ENCODE results near the gene DIP2C.
"Not testable (repeated sequence)": the region's sequence is repeated elsewhere in the genome, so short reads cannot be mapped to it uniquely, and the experiment has no call there.

GRCh38 chr10:300580-300979, 388.9 kb downstream of the DIP2C start:
- TF ChIP-seq CTCF (conservative IDR thresholded peaks at IDR 0.05; ENCODE audit: low read length); EZH2phosphoT487 (IDR thresholded peaks at IDR 0.05; ENCODE audit: borderline replicate concordance): not testable (repeated sequence)

Measured in Loucy (cell line).